DND-41 (cell line): ENCODE data around the gene FANCE.

Experiments
- CTCF ChIP-seq: IDR thresholded peaks from 2 replicates; pipeline ENCODE4 v1.5.1; 2012; ENCODE audit warnings: borderline replicate concordance, low read length, moderate library complexity, mild to moderate bottlenecking; ENCODE audit not compliant: poor library complexity, severe bottlenecking; ENCODE audit errors: extremely low read depth
- EZH2 ChIP-seq: IDR thresholded peaks from 3 replicates; pipeline ENCODE4 v1.6.1; 2012; ENCODE audit warnings: borderline replicate concordance, low read depth, mild to moderate bottlenecking, moderate library complexity, low read length, inconsistent platforms; ENCODE audit not compliant: severe bottlenecking

- TF ChIP-seq EZH2, result no peak
- no peak for TF ChIP-seq CTCF
Measured at GRCh38 chr6:35441642-35442041, 10.5 kb upstream of the FANCE start.
